Calu3 (cell line): ENCODE results near the gene UBXN6. TPM values are rescaled to one million over a fixed set of nuclear protein-coding genes. Genes with fewer than 3 reads are reported as not detected.

Experiments used
- BruUV-seq: library from RNA; stranded (reverse); fragments of 400-500 nt; replicated peaks from 2 replicates; lab custom pipeline; 2021; lab: Mats Ljungman, UMichigan
- CTCF ChIA-PET: fragments of 300-600 bp; sonication (Branson Sonifier 250); formaldehyde crosslinking; loops from one replicate; lab custom pipeline; 2022; ENCODE audit warnings: antibody characterized with exemption; lab: Charles Lee
- DNase-seq: peaks from one replicate; pipeline ENCODE4 v3.0.0; 2022
- H3K27ac Mint-ChIP-seq: one replicate; pipeline ENCODE4 v1.8.0; 2022; ENCODE audit warnings: mixed read lengths; ENCODE audit not compliant: unreplicated experiment
- H3K27me3 Mint-ChIP-seq: one replicate; pipeline ENCODE4 v1.8.0; 2022; ENCODE audit warnings: mixed read lengths; ENCODE audit not compliant: unreplicated experiment
- H3K36me3 Mint-ChIP-seq: one replicate; pipeline ENCODE4 v1.8.0; 2022; ENCODE audit warnings: mild to moderate bottlenecking, moderate library complexity, mixed read lengths; ENCODE audit not compliant: insufficient read depth, unreplicated experiment
- H3K4me1 Mint-ChIP-seq: one replicate; pipeline ENCODE4 v1.8.0; 2022; ENCODE audit warnings: mild to moderate bottlenecking, low read depth, mixed read lengths; ENCODE audit not compliant: unreplicated experiment
- H3K4me3 Mint-ChIP-seq: one replicate; pipeline ENCODE4 v1.8.0; 2022; ENCODE audit warnings: mild to moderate bottlenecking, low read depth, moderate library complexity, mixed read lengths; ENCODE audit not compliant: unreplicated experiment
- H3K9me3 Mint-ChIP-seq: one replicate; pipeline ENCODE4 v1.8.0; 2022; ENCODE audit warnings: low read depth, mixed read lengths; ENCODE audit not compliant: unreplicated experiment
- intact Hi-C: fragments of 100-400 bp; cut with micrococcal nuclease; formaldehyde crosslinking; loops from one replicate; pipeline ENCODE4 v1.10.0; 2022; ENCODE audit not compliant: unreplicated experiment
- total RNA-seq: library from RNA; stranded (reverse); gene quantifications from 2 replicates; pipeline ENCODE4 v1.2.3, GENCODE V29; 2022
- TF ChIP-seq, protein P1 (sequence below): fragments of 200-600 bp; IDR thresholded peaks from one replicate; pipeline ENCODE4 v1.8.0; 2022; ENCODE audit warnings: antibody characterized with exemption; ENCODE audit not compliant: unreplicated experiment

Gene UBXN6
- total RNA-seq, 1 experiment from 2014 or later = 38.9 TPM

DNA sequence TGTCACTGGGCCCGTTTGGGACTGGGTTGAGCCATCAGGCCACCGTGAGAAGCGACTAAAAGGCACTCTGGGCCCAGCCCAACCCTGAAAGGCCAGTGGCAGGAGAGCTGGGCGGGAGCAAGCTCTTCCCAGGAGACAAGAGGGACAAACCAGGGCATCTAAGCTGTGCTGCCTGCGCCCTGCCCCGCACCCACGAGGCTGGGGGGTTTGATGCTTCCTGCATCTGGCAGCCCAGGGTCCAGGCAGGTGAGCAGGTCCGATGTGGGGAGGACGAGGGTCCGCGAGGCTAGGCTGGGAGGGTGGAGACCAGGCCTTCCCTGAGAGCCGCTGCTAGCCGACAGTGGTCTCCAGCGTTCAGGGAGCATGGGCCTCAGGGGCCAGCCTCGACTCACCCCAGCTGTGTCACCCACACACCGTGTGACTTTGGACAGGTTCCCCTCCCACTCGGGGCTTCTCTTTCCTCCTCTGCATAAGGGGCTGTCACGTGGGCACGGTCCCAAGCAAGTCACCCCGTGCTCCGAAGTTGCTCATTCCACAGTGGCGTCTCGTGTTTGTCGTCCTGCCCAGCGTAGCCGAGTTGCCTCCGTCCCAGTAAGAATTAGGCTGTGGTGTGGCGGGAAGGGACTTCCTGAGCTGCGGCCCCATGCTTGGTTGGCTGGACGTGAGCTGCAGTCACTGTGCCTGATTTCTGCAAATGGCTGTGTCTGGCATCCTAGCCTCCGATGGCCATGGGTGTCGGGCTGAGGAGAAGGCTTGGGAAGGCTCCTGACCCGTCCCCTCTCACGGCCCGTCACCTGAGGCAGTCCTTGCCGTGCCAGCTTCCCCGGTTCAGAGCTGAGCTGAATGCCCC lies 44.9 kb upstream of the UBXN6 start:
- Mint-ChIP-seq H3K4me1 (no peaks in the 10 kb centered on the region), H3K9me3 (no peaks in the 10 kb centered on the region), H3K4me3 (no peak overlapping the region), H3K36me3 (peaks cover 40% of the 10 kb centered on the region), H3K27me3 (no peaks in the 10 kb centered on the region), H3K27ac (no peak overlapping the region)
- no TSS peak for BruUV-seq
- CTCF ChIA-PET = no interaction called here
- intact Hi-C loops = no loop called here
- TF ChIP-seq, protein P1, sequence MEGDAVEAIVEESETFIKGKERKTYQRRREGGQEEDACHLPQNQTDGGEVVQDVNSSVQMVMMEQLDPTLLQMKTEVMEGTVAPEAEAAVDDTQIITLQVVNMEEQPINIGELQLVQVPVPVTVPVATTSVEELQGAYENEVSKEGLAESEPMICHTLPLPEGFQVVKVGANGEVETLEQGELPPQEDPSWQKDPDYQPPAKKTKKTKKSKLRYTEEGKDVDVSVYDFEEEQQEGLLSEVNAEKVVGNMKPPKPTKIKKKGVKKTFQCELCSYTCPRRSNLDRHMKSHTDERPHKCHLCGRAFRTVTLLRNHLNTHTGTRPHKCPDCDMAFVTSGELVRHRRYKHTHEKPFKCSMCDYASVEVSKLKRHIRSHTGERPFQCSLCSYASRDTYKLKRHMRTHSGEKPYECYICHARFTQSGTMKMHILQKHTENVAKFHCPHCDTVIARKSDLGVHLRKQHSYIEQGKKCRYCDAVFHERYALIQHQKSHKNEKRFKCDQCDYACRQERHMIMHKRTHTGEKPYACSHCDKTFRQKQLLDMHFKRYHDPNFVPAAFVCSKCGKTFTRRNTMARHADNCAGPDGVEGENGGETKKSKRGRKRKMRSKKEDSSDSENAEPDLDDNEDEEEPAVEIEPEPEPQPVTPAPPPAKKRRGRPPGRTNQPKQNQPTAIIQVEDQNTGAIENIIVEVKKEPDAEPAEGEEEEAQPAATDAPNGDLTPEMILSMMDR = no peak
- no peak for DNase-seq

DNA sequence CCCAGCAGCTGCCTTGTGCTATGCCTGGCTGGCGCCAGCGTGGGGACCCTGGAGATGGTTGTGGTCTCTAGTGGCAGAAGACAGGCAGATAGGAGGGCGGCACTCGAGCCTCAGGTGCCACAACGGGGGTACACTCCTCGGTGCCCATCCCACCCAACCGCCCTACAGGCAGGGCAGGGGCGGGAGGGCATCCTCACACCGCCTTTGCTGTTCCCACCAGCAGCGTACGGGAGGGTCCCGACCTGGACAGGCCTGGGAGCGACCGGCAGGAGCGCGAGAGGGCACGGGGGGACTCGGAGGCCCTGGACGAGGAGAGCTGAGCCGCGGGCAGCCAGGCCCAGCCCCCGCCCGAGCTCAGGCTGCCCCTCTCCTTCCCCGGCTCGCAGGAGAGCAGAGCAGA lies 44.1 kb upstream of the UBXN6 start:
- no peaks in the 10 kb centered on the region for H3K27me3 Mint-ChIP-seq
- H3K4me1 Mint-ChIP-seq = no peaks in the 10 kb centered on the region
- no peak overlapping the region for H3K27ac Mint-ChIP-seq
- CTCF ChIA-PET = no interaction called here
- no peak overlapping the region for H3K4me3 Mint-ChIP-seq
- intact Hi-C loops = no loop called here
- DNase-seq = no peak
- H3K36me3 Mint-ChIP-seq = peaks cover 38% of the 10 kb centered on the region
- TF ChIP-seq, protein P1 = no peak
- no peaks in the 10 kb centered on the region for H3K9me3 Mint-ChIP-seq
- BruUV-seq = no TSS peak

DNA sequence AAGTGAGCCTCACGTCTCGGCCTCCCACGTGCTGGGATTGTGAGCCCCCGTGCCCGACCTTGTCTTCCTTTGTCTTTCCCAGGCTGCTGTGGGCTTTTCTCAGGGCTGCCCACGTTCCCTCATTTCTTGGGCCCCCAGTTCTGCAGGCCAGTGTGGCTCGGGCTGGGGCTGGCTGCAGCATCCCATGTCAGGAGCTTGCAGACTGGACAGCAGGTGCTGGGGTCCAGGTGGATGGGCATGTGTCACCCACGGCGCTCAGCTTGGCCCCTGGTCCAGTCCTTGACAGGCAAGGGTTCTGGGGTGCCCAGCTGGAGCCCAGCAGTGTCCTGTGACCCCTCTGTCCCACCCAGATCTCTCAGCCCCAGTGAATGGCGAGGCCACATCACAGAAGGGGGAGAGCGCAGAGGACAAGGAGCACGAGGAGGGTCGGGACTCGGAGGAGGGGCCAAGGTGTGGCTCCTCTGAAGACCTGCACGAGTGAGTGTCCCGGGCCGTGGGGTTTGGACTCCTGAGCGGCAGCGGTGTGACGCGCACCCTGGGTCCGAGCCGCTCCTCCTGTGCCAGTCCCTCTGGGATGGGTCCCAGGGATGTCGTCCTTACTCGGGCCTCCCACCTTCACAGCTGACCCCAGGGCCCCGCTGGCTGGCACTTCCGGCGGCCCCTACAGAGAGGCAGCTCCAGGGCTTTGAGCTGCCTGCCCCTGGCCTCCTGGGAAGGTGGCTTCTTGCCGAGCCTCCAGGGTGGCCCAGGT lies 43.4 kb upstream of the UBXN6 start:
- TF ChIP-seq, protein P1 = no peak
- no peak for DNase-seq
- H3K9me3 Mint-ChIP-seq = no peaks in the 10 kb centered on the region
- intact Hi-C loops = no loop called here
- H3K36me3 Mint-ChIP-seq = peaks cover 31% of the 10 kb centered on the region
- H3K4me3 Mint-ChIP-seq = no peak overlapping the region
- no peaks in the 10 kb centered on the region for H3K27me3 Mint-ChIP-seq
- CTCF ChIA-PET = no interaction called here
- H3K4me1 Mint-ChIP-seq = no peaks in the 10 kb centered on the region
- no TSS peak for BruUV-seq
- H3K27ac Mint-ChIP-seq = no peak overlapping the region

DNA sequence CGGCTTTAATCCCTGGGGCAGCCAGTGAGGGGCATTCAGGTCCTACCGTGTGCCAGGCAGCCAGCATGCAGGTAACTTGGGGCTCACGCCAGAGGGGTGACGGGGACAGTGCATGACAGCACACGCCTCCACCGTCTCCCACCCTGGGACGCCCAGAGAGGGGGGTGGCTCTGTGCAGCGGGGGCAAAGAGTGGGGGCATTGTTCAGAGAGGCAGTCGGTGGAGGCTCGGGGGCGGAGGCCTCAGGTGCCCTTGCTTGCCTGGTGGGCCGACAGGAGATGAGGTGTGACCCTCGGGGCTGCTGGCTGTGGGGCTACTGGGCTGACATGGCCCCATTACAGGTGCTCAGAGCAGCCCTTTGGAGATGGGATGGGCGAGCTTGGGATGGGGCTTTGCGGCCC lies 42.3 kb upstream of the UBXN6 start:
- no peaks in the 10 kb centered on the region for H3K27me3 Mint-ChIP-seq
- H3K4me1 Mint-ChIP-seq = no peaks in the 10 kb centered on the region
- intact Hi-C loops = no loop called here
- TF ChIP-seq, protein P1 = no peak
- CTCF ChIA-PET = no interaction called here
- H3K27ac Mint-ChIP-seq = no peak overlapping the region
- no peak for DNase-seq
- H3K4me3 Mint-ChIP-seq = no peak overlapping the region
- peaks cover 22% of the 10 kb centered on the region for H3K36me3 Mint-ChIP-seq
- no TSS peak for BruUV-seq
- no peaks in the 10 kb centered on the region for H3K9me3 Mint-ChIP-seq
